NT2/D1 (cell line): ENCODE results near the gene GNB1.
"Not testable (repeated sequence)": the region's sequence is repeated elsewhere in the genome, so short reads cannot be mapped to it uniquely, and the experiment has no call there.

Source experiments
- DNase-seq: peaks from one replicate; pipeline ENCODE4 v3.0.0-alpha.2; 2011; ENCODE audit warnings: low read depth, low spot score
- H3K27me3 ChIP-seq: 2 replicates; pipeline ENCODE4 v1.6.0; 2011; ENCODE audit warnings: mild to moderate bottlenecking; ENCODE audit not compliant: insufficient read length, insufficient read depth
- H3K36me3 ChIP-seq: 2 replicates; pipeline ENCODE4 v1.6.1; 2011; ENCODE audit warnings: mild to moderate bottlenecking, low read length, mixed read lengths; ENCODE audit not compliant: insufficient read depth, insufficient read length
- H3K4me1 ChIP-seq: 2 replicates; pipeline ENCODE4 v1.5.1; 2011; ENCODE audit not compliant: insufficient read depth, insufficient read length
- H3K4me3 ChIP-seq: 2 replicates; pipeline ENCODE4 v1.5.1; 2011; ENCODE audit warnings: low read depth; ENCODE audit not compliant: insufficient read length
- H3K9ac ChIP-seq: 2 replicates; pipeline ENCODE4 v1.6.0; 2011; ENCODE audit warnings: low read depth; ENCODE audit not compliant: insufficient read length
- H3K9me3 ChIP-seq: 2 replicates; pipeline ENCODE4 v1.5.1; 2011; ENCODE audit warnings: mild to moderate bottlenecking, low read length; ENCODE audit not compliant: insufficient read depth
- SUZ12 ChIP-seq: IDR thresholded peaks from 2 replicates; pipeline ENCODE4 v1.6.1; 2011; ENCODE audit not compliant: insufficient read length, insufficient read depth; ENCODE audit errors: extremely low read depth
- YY1 ChIP-seq: IDR thresholded peaks from 2 replicates; pipeline ENCODE4 v1.6.1; 2011; ENCODE audit not compliant: insufficient read length, insufficient read depth
- ZNF274 ChIP-seq: IDR thresholded peaks from 2 replicates; pipeline ENCODE4 v1.6.1; 2011; ENCODE audit warnings: mild to moderate bottlenecking, low read depth, low read length

GNB1 gene

DNA sequence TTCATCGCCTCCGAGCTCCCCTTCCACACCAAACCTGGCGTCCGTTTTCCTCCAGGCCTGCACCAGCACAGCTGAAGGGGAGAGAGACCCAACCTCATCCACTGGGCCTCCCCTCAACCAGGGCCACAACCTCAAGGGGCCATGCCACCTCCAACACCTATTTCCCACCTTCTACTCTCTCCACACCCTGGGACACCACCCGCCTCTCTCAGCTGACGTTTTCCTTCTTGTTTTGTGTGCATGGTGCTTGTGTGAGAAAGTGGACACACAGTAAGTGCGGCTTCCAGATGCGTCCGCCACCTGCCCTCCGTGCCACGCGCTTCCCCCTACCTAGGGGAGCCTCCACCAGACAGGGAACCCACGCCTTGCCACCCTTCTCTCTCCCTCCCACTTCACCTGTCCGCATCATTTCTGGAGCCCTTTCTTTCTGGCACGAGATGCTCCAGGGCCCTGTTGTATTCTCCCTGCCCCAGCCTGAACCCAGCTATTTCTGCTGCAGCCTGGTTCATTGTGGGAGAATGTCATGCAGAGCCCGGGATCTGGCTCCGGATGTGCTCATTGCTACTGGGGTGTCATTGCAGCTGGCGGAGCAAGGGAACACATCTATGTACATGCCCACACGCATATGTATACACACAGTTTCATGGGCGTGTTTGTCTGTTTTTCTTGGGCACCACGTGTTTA, 1.3 kb upstream of the GNB1 start:
- no peak for TF ChIP-seq YY1
- no peak for TF ChIP-seq ZNF274
- TF ChIP-seq SUZ12 = no peak
- H3K4me1 ChIP-seq = peaks cover 22% of the 10 kb centered on the region
- H3K9me3 ChIP-seq = no peaks in the 10 kb centered on the region
- H3K9ac ChIP-seq = peak overlapping the region; percentile 82
- no peak for DNase-seq
- peaks cover 7% of the 10 kb centered on the region for H3K36me3 ChIP-seq
- no peaks in the 10 kb centered on the region for H3K27me3 ChIP-seq
- H3K4me3 ChIP-seq = peak overlapping the region; percentile 67

DNA sequence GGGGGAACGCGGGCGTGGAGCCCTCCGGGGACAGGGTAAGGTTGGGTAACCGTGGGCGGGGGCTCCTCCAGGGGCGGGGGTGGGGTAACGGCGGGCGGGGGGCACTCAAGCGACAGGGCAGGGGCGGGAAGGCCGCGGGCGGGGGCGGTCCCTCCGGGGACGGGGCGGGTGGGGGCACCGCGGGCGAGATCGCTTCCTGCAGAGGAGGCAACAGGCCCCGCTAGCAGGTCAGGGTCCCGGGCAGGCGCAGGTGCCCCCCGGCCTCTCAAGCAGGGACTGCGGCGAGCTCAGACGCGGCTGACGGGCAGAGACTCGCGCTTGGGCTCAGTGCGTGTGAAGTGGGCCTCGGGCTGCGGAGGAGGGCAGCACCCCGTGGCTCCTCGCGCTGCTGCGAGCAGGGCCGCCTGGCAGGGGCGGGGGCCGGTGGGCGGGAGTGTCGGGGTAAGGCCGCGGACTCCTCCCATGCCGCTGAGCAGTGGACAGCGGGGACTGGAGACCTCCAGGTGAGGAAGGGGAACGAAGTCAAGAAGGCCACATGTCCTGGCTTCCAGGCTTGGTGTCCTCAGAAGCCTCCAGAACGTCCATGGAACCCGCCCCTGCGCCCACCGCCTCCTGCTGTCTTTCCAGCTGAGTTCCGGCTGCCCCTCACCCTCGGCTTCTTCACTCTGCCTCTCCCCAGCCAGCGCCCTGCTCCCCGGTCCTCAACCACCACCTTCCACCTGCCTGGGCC, 627 bp upstream of the GNB1 start:
- Histone ChIP-seq H3K9me3 (no peaks in the 10 kb centered on the region), H3K36me3 (peaks cover 7% of the 10 kb centered on the region), H3K4me3 (peak overlapping the region; percentile 67), H3K4me1 (peaks cover 22% of the 10 kb centered on the region), H3K9ac (peak overlapping the region; percentile 82), H3K27me3 (no peaks in the 10 kb centered on the region)
- no peak for TF ChIP-seq SUZ12
- TF ChIP-seq YY1 = no peak
- no peak for TF ChIP-seq ZNF274
- no peak for DNase-seq

DNA sequence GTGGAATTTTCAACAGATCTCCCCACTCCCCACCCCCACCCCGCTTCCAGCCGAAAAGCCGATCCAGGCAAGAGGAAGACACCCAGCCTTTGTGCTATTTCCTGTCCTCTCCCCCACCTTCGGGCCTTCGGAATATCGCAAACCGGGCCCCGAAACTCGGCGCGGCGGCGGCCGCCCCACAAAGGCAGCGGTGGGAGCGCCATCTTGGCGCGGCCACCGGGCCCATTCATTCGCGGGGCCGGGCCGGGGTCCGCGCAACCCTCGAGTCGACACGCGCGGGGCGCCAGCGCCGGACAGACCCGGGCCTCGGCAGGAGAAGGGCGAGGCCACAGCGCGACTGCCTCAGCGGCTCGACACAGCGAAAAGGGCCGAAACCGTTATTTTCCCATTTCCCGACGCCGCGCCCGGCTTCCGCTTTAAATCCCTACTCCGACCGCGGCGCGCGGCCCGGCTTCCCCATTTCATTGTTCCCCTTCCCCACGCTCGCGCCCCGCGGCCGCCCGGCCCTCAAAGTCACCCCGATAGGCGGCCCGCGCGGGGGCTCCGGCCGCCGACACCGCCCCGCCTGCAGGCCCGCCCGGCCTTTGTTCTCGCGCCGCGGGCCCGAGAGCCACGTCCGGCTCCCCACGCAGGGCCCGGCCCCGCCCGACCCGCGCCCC, 911 bp downstream of the GNB1 start:
- TF ChIP-seq YY1 = no peak
- no peaks in the 10 kb centered on the region for H3K9me3 ChIP-seq
- no peak for DNase-seq

DNA sequence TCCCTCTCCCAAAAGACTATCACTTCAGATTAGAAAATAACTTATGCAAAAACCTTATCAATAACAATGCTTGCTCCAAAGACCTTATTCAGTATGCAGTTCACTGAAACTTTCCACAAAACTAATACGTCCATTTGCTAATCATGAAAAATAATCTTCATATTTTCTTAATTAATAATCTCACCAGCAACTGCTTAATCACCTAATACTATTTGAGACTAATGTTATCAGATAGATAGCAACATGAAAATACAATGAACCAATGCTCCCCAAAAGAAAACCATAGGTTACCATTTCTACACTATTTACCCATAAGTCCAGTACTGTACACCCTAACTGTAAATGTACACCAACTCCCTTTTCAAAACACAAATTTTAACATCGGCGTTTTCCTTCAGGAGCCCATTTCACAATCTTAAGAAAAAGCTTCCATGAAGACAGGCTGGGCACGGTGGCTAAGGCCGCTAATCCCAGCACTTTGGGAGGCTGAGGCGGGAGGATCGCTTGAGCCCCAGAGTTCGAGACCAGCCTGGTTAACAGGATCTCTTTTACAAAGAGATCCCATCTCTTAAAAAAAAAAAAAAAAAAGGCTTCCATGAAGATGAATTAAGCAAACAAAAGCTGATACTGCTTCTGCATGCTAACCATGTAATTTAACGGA, 1.7 kb downstream of the GNB1 start:
- H3K4me1 ChIP-seq = peaks cover 12% of the 10 kb centered on the region
- H3K9ac ChIP-seq = peak overlapping the region; percentile 95
- H3K36me3 ChIP-seq = peaks cover 11% of the 10 kb centered on the region
- no peak for DNase-seq
- no peaks in the 10 kb centered on the region for H3K27me3 ChIP-seq
- no peaks in the 10 kb centered on the region for H3K9me3 ChIP-seq
- TF ChIP-seq SUZ12 (no peak), ZNF274 (no peak), YY1 (no peak)
- peak overlapping the region; percentile 82 for H3K4me3 ChIP-seq

More for the DNA sequence above, 911 bp downstream of the GNB1 start:
- peaks cover 12% of the 10 kb centered on the region for H3K4me1 ChIP-seq
- peak overlapping the region; percentile 82 for H3K4me3 ChIP-seq
- H3K9ac ChIP-seq = peak overlapping the region; percentile 95
- H3K36me3 ChIP-seq = peaks cover 11% of the 10 kb centered on the region
- no peaks in the 10 kb centered on the region for H3K27me3 ChIP-seq

DNA sequence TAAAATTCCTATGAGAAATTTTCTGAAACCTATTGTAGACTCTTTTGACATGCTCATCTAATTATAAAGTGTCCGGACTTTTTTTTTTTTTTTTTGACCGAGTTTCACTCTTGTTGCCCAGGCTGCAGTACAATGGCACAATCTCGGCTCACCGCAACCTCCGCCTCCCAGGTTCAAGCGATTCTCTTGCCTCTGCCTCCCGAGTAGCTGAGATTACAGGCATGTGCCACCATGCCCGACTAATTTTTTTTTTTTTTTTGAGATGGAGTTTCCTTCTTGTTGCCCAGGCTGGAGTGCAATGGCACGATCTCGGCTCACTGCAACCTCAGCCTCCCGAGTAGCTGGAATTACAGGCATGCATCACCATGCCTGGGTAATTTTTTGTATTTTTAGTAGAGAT, 7.0 kb downstream of the GNB1 start:
- not testable (repeated sequence) for H3K9ac ChIP-seq, H3K9me3 ChIP-seq, DNase-seq, H3K4me3 ChIP-seq, H3K4me1 ChIP-seq, H3K27me3 ChIP-seq
- peaks cover 21% of the 10 kb centered on the region for H3K36me3 ChIP-seq

DNA sequence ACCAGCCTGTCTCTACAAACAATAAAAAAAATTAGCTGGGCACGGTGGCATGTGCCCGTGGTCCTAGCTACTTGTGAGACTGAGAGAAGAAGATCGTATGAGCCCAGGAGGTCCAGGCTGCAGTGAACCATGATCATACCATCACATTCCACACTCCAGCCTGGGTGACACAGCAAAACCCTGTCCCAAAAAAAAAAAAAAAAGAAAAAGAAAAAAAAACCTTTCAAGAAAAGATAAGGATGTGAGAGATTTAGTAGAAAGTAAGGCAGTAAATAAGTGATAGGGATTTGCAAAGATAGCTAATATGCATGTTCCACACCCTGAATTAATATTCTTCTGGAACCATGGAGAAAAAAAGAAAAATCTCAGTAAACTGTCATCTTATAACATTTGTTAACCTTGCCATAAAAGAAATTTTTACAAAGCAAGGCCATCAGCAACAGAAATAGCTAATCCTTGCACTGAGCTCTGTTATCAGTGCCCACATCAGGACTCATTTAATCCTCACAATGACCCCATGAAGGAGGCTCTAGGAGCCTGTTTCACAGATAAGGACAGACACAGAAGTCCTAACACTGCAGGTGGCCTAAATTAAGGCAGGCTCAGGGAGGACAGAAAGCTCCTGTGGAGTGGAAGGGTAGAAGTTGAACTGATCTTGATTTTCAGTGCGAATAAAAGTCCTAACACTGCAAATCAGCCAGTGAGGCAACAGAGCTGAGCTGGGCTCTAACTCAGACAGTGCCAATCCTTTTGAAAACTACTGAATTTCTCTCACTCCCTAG, 7.6 kb downstream of the GNB1 start:
- H3K36me3 ChIP-seq = peaks cover 27% of the 10 kb centered on the region
- H3K9me3 ChIP-seq = no peaks in the 10 kb centered on the region
- H3K4me1 ChIP-seq = peaks cover 5% of the 10 kb centered on the region
- TF ChIP-seq SUZ12 (no peak), YY1 (no peak), ZNF274 (no peak)
- no peak overlapping the region for H3K4me3 ChIP-seq
- no peaks in the 10 kb centered on the region for H3K27me3 ChIP-seq
- DNase-seq = no peak
- H3K9ac ChIP-seq = no peak overlapping the region
